K562 (cell line): ENCODE data around the gene VPS9D1. TPM values are rescaled to one million over a fixed set of nuclear protein-coding genes. Genes with fewer than 3 reads are reported as not detected.

Experiments used
- ATF4 ChIP-seq: fragments of 450-650 bp; formaldehyde crosslinking; IDR thresholded peaks from 2 replicates; pipeline ENCODE4 v1.4.0; 2022; ENCODE audit warnings: mild to moderate bottlenecking, moderate library complexity
- CHD7 ChIP-seq: fragments of 200-600 bp; sonication (generic); IDR thresholded peaks from one replicate; pipeline ENCODE4 v1.6.1; 2012; ENCODE audit warnings: mild to moderate bottlenecking, low read depth, low read length, inconsistent platforms
- ELK3 ChIP-seq: fragments of 450-650 bp; formaldehyde crosslinking; IDR thresholded peaks from 2 replicates; pipeline ENCODE4 v1.4.0; 2020; ENCODE audit warnings: mild to moderate bottlenecking
- ESRRA ChIP-seq: fragments of 450-650 bp; IDR thresholded peaks from 2 replicates; pipeline ENCODE4 v1.6.1; 2014; ENCODE audit warnings: low read depth, mild to moderate bottlenecking, moderate library complexity, borderline replicate concordance
- FOXK2 ChIP-seq, 2 experiments: fragments of 450-650 bp; IDR thresholded peaks in 1 of 2; conservative IDR thresholded peaks in 1 of 2; 2 replicates each; pipeline ENCODE4 v1.6.1; 2016; ENCODE audit warnings: low read depth in 2 of 2, mild to moderate bottlenecking in 1 of 2
- FUS ChIP-seq: fragments of 200-400 bp; formaldehyde crosslinking; optimal IDR thresholded peaks from 2 replicates; pipeline ENCODE3; 2017; ENCODE audit warnings: low read depth, low read length
- HDAC2 ChIP-seq: fragments of 450-650 bp; IDR thresholded peaks from 2 replicates; pipeline ENCODE4 v1.6.1; 2016; ENCODE audit warnings: mild to moderate bottlenecking
- HNRNPH1 ChIP-seq: fragments of 200-400 bp; formaldehyde crosslinking; optimal IDR thresholded peaks from 2 replicates; pipeline ENCODE3; 2017; ENCODE audit warnings: low read depth, mild to moderate bottlenecking, low read length, moderate library complexity
- NFRKB ChIP-seq: fragments of 450-650 bp; IDR thresholded peaks from 2 replicates; pipeline ENCODE4 v1.6.1; 2016; ENCODE audit warnings: low read depth
- TEAD1 ChIP-seq, 2 experiments: fragments of 450-650 bp in 1 of 2; sonication (generic) in 1 of 2; formaldehyde crosslinking; IDR thresholded peaks; 2 replicates each; pipeline versions ENCODE4 v1.4.0 to v1.8.0; 2020 to 2022; ENCODE audit warnings: mild to moderate bottlenecking in 2 of 2, missing genetic modification reagents in 1 of 2
- THRA ChIP-seq: fragments of 450-650 bp; IDR thresholded peaks from 2 replicates; pipeline ENCODE4 v1.6.1; 2017; ENCODE audit warnings: mild to moderate bottlenecking, moderate library complexity
- WHSC1 ChIP-seq: IDR thresholded peaks from one replicate; pipeline ENCODE4 v1.6.1; 2012; ENCODE audit warnings: low read length, control low read depth, inconsistent platforms
- ZC3H4 ChIP-seq: sonication (generic); formaldehyde crosslinking; IDR thresholded peaks from 2 replicates; pipeline ENCODE4 v1.9.0; 2021; ENCODE audit warnings: missing genetic modification reagents, borderline replicate concordance
- ZNF707 ChIP-seq: fragments of 250-450 bp; sonication (Bioruptor Pico); conservative IDR thresholded peaks from 2 replicates; pipeline ENCODE4 v1.8.0; 2022; ENCODE audit warnings: inconsistent platforms, mild to moderate bottlenecking, moderate library complexity
- polyA plus RNA-seq, 8 experiments: library from polyadenylated mRNA; depleted of rRNA in 4 of 8; stranded (reverse) in 5 of 8; unstranded in 3 of 8; fragments of >200 nt; fragmentation: Nextera tagmentation in 2 of 8; fragmentation: Illumina TruSeq in 1 of 8; extraction: Ambion mirVana in 2 of 8; extraction: Trizol in 1 of 8; gene quantifications; 2 replicates each; pipeline versions ENCODE4 v1.2.1 to v1.2.3, GENCODE V29; 2011 to 2014; ENCODE audit warnings: inconsistent platforms in 1 of 8, missing spikeins in 1 of 8
- total RNA-seq, 7 experiments: library from RNA; depleted of rRNA in 6 of 7; stranded (reverse); fragments of >200 nt in 6 of 7; fragmentation: Illumina TruSeq in 2 of 7; extraction: Trizol in 2 of 7; gene quantifications; 2 replicates each; pipeline versions ENCODE4 v1.2.1 to v1.2.3, GENCODE V29; 2011 to 2021; ENCODE audit warnings: low replicate concordance in 1 of 7

The VPS9D1 gene
- total and polyA plus RNA-seq, 9 of the 15 experiments (the other 6 are each of a cell fraction or from before 2014, with no cell fraction given) = 0.33 to 3.1 (median 1.1) TPM

GRCh38 chr16:89712274-89712781 lies 8.4 kb downstream of the VPS9D1 start (continued):
- TF ChIP-seq HNRNPH1 (no peak), ELK3 (CRISPR knock-in tag) (no peak), CHD7 (no peak), ESRRA (no peak), NFRKB (0 out of 2 replicates have a peak, but pooled peaks have one; percentile 15), ZNF707 (CRISPR knock-in tag) (no peak), THRA (no peak), ZC3H4 (CRISPR knock-in tag) (peak; percentile 39; the same call in 1 of the 2 replicates), FUS (no peak), WHSC1 (no peak), TEAD1 (CRISPR knock-in tag; IDR thresholded peaks at IDR 0.05) (no peak), FOXK2 (conservative IDR thresholded peaks at IDR 0.05 in 1 of 2, IDR thresholded peaks at IDR 0.05 in 1 of 2; ENCODE audit: low read depth in 2 of 2) (no peak), HDAC2 (no peak), ATF4 (CRISPR knock-in tag) (no peak)
